ENCODE data around the gene ANKRD17.

ANKRD17 gene

DNA sequence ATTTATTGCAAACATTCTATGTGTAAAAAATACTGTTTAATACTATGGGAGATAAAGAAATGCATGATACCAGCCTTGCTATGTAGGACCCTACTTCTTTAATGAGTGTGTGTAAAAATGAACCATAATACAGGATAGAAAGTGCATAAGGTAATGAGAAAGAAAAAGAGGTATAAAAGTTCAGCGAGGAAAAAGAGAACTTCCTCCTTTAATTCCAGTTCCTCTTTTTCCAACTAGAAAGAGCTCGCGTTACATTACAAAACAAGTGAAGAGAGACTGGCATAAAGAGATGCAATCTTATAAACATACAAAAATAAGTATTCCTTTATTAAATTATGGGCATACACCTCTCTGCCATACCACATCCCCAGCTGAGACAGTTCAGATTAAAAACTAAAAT, 77.4 kb downstream of the ANKRD17 start:
- Histone ChIP-seq H3K27ac (no peak overlapping the region), H3K4me3 (no peak overlapping the region)
- DNase-seq (ENCODE audit: low spot score) = no peak
- TF ChIP-seq, protein P1, sequence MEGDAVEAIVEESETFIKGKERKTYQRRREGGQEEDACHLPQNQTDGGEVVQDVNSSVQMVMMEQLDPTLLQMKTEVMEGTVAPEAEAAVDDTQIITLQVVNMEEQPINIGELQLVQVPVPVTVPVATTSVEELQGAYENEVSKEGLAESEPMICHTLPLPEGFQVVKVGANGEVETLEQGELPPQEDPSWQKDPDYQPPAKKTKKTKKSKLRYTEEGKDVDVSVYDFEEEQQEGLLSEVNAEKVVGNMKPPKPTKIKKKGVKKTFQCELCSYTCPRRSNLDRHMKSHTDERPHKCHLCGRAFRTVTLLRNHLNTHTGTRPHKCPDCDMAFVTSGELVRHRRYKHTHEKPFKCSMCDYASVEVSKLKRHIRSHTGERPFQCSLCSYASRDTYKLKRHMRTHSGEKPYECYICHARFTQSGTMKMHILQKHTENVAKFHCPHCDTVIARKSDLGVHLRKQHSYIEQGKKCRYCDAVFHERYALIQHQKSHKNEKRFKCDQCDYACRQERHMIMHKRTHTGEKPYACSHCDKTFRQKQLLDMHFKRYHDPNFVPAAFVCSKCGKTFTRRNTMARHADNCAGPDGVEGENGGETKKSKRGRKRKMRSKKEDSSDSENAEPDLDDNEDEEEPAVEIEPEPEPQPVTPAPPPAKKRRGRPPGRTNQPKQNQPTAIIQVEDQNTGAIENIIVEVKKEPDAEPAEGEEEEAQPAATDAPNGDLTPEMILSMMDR (IDR thresholded peaks at IDR 0.05) = no peak

DNA sequence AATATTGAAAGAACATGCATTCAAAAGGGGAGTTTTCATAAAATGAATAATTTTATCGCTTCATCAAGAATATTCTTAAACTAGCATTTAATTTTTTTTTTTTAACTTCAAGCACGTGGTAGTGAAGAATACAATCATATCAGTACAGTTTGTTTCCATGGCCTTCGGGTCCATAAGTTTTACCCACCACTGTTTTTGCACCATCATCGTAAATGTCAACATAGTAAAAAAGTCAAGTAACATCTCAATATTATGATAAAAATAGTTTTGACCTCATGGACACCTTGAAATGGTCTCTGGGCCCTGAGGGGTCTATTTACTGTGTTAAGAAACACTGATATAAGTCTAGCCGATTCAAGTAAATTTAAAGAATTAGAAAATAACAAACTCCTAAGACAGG, 80.2 kb downstream of the ANKRD17 start:
- DNase-seq (ENCODE audit: low spot score) = no peak
- TF ChIP-seq, protein P1 (IDR thresholded peaks at IDR 0.05) = no peak
- Histone ChIP-seq H3K27ac (no peak overlapping the region), H3K4me3 (no peak overlapping the region)

DNA sequence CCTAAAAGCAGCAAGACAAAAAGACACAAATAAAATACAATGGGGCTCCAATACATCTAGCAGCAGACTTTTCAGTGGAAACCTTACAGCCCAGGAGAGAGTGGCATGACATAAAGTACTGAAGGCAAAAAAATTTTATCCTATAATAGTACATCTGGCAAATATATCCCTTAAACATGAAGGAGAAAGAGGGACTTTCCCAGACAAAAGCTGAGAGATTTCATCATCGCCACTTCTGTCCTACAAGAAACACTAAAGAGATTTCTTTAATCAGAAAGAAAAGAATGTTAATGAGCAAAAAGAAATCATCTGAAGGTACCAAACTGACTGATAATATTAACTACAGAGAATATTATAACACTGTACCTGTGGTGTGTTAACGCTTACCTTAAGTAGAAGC, 86.4 kb downstream of the ANKRD17 start:
- H3K4me3 ChIP-seq = no peak overlapping the region
- H3K27ac ChIP-seq = no peak overlapping the region
- TF ChIP-seq, protein P1 (IDR thresholded peaks at IDR 0.05) = no peak
- DNase-seq (ENCODE audit: low spot score) = no peak

DNA sequence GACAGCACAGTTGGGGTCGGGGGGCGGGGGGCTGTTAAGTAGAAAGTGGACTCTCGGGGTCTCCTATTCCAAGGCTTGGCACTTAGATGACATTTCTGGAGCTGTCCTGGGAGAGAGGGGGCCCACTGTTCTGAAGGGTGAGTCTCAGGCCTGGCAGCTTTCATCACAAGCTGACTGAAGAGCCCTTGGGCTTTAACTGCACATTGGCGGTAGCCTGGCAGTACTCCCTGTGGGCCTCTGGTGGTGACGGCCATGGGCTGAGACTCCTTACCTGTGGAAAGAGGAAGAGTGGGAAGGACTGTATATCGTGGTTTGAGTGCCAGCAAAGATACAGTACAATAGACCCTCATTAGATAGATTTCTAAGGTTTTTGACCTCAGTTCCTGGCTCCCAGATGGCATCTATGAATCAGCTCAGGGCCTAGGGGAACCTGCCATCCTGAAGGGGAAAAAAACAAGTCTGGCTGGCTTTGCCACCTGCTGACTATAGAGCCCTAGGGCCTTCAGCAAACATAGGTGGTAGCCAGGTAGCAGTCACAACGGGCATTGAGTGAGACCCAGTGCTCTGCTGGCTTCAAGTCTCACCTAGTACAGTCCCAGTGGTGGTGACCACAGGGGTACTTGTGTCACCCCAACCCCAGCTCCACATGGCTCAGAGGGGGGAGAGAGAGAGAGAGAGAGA, 87.9 kb downstream of the ANKRD17 start:
- Histone ChIP-seq H3K4me3 (no peak overlapping the region), H3K27ac (no peak overlapping the region)
- TF ChIP-seq, protein P1 (IDR thresholded peaks at IDR 0.05) = no peak
- DNase-seq (ENCODE audit: low spot score) = no peak

DNA sequence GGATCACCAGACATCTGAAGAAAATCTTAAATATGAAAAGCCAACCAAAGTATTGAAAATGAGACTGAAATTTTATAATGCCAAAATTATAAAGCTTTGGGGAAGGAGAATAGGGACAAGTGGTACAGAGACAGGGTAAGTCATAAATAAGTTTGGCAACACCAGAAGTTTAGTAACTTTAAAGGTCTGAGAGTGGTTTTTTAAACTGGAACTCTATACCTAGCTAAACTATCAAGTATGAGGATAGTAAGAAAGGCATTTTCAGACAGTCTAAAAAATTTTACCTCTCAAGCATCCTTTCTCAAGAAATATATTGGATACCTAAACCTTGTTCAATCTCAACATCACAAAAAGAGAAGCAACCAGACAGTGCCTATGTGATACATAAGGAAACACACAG, 92.4 kb downstream of the ANKRD17 start:
- H3K4me3 ChIP-seq = no peak overlapping the region
- no peak overlapping the region for H3K27ac ChIP-seq
- TF ChIP-seq, protein P1 (IDR thresholded peaks at IDR 0.05) = no peak
- DNase-seq (ENCODE audit: low spot score) = no peak

DNA sequence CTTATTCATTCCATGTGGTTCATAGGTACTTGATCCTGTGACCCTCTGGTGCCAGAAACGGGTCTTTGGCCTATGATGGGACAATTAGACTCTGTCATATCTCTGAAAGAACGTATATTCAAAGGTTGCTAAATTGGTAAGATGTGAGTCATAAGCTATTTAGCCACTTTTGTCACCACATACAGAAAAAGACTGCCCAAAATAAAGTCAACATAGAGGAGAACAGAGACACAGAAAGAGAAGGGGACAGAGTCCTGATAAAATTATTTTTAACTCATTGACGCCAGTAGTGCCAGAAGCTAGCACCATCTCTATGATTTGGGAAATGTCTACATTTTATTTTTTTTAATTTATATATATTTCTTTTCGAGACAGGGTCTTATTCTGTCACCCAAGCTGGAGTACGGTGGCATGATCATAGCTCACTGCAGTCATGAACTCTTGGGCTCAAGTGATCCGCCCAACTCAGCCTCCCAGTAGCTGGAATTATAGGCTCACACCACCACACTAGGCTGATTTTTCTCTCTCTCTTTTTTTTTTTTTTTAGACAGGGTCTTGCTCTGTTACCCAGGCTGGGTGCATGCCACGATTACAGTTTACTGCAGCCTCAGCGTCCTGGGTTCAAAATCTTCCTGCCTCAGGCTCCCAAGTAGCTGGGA, 96.9 kb downstream of the ANKRD17 start:
- TF ChIP-seq, protein P1 (IDR thresholded peaks at IDR 0.05) = no peak
- DNase-seq (ENCODE audit: low spot score) = no peak
- Histone ChIP-seq H3K27ac (no peak overlapping the region), H3K4me3 (no peak overlapping the region)

DNA sequence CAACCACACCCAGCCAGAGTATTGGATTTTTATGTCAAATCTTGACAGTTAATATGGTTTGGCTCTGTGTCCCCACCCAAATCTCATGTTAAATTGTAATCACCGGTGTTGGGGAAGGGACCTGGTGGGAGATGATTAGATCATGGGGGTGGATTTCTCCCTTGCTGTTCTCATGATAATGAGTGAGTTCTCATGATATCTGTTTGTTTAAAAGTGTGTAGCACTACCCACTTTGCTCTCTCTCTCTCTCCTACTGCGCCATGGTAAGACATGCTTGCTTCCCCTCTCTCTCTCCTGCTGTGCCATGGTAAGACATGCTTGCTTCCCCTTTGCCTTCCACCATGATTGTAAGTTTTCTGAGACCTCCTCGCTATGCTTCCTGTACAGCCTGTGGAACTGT, 102.2 kb downstream of the ANKRD17 start:
- TF ChIP-seq, protein P1 (IDR thresholded peaks at IDR 0.05) = no peak
- Histone ChIP-seq H3K4me3 (no peak overlapping the region), H3K27ac (no peak overlapping the region)
- no peak for DNase-seq (ENCODE audit: low spot score)

Measured in coronary artery (tissue), 2 donors.